ENCODE data around the gene OSBPL7.

The OSBPL7 gene

GRCh38 chr17:47821031-47821423 is 567 bp downstream of the OSBPL7 start:
- DNase-seq (ENCODE audit: low spot score) = no peak

GRCh38 chr17:47820033-47820789 is 1.4 kb downstream of the OSBPL7 start:
- DNase-seq (ENCODE audit: low spot score) = no peak

DNA sequence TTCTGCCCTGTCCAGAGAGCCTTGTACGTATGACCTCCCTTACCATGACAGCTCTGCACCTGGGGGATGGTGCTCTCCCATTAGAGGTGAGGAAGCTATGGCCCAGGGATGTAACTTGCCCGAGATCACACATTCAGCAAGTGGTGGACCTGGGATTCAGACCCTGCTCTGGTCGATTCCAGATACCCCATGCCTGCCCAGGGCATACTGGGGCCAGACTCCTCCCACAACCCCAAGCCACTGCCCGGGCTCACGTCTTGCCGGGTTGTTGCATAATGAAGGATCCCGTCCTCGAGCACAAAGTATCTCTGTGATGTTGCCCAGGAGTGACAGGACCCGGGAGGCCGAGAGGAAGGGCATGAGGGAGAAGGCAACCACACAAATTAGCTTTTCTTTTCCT is 2.1 kb downstream of the OSBPL7 start:
- no peak for DNase-seq (ENCODE audit: low spot score)

DNA sequence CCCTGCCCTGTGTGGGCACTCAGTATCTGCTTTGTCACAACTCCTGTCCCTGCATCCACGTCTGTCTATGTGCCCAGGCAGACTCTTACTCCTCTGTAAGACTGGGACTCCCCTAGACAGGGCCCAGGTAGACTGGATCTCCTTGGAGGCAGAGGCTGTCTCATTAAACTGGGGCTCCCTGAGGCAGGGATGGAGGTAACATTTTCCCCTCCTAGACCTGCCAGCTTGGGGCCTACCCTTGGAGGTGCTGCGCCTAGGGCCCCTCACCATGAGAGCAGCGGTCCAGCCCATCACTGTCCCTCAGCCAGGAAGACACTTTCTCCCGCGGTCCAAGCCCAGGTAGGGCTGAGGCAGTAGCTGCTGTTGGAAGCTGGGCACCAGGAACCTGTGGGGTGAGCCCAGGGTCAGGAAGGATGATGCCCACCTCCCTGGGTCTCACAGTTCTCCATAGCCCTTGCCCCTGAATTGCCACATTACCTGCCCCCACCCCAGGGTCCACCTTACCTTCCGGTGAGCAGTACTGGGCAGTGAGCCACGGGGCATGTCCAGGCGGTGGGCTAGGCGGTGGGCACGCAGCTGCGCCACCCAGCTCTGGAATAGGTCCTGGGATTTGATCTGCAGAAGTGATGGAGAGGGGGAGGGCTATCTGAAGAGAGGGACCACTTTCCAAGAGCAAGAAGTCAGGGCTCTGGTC is 3.4 kb downstream of the OSBPL7 start:
- no peak for DNase-seq (ENCODE audit: low spot score)

DNA sequence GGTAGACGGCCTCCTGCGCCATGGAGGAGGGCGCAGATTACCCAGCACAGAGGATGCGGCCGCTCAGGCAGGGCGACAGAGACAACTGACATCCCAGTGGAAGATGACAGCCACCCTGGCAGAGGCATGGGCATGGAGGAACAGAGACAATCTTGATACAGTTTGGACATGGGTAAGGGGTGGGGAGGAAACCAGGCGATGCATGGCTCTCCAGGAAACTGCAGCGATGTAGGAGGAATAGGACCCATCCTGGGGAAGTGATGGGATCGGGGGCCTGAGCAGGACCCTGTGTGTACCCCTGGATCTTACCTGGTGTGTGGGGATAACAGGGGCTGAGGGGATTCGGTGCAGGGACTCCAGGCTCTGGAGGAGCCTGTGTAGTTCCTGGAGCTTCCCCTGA is 4.6 kb downstream of the OSBPL7 start:
- no peak for DNase-seq (ENCODE audit: low spot score)

DNA sequence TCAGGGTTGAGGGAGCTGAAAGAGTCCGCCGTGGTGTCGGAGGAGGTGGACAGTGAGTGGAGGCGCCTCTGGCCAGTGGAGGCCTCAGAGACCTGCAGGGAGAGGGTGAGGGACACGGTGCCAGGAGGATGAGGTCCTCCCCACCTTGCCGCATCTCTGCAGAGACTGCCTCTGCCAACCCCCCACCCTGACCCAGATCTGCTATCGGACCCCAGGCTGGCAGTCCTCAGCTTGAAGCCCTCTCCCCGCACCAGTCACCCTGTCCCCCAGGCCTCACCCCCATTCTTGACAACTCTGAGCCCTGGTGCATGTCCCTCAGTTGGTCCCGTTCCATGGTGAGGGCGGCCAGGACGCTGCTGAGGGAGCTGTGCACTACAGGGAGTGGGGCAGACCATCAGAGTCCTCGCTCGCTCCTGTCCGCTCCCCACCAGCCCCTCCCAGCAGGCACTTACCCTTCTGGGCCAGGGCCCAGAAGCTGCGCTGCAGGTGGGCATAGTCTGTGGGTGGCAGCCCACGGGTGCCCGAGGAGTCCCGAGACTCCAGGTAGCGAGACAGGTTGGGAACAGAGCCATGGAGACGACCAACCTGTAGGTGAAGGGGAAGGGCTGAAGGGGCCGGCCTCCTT is 5.4 kb downstream of the OSBPL7 start:
- no peak for DNase-seq (ENCODE audit: low spot score)

GRCh38 chr17:47815106-47815918 is 6.3 kb downstream of the OSBPL7 start:
- DNase-seq (ENCODE audit: low spot score) = no peak

GRCh38 chr17:47813512-47814031 is 8.0 kb downstream of the OSBPL7 start:
- DNase-seq (ENCODE audit: low spot score) = no peak

GRCh38 chr17:47813077-47813476 is 8.5 kb downstream of the OSBPL7 start:
- no peak for DNase-seq (ENCODE audit: low spot score)

DNA sequence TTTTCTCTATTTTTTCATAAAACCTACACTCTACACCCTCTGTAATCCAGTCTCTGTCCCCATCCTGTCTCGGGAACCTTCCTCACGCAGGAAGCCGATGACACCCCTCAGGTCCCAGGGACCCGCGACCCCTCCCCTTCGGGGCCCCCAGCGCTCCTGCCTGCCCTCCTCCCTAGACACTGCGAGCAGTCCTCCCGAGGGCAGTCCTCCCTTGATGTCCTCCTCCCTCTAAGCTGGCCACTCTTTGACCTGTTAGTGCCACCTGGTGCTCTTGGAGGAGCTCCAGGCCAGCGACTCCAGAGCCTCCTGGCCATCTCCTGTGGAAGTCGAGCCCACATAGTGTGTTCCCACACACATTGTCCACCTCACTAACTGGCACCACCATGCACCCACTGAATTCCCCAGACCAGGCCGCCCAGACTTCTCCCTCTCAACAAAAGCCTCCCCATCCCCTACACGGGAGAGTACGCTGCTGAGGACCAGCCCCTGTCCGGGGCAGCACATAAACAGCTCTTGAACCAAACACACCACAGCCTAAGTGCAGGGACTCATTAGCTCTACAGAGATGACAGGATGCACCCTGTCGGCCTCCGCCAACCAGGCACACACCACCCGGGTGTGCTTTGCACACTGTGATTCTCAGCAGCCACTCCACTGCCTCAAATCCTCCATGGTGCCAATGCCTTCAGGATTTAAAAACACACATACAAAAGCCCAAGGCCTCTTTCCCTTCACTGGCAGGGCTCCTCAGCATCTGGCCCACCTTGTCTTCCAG is 9.3 kb downstream of the OSBPL7 start:
- no peak for DNase-seq (ENCODE audit: low spot score)

- no peak for DNase-seq (ENCODE audit: low spot score)
These were observed 9.9 kb downstream of the OSBPL7 start for GRCh38 chr17:47811709-47812108.

DNA sequence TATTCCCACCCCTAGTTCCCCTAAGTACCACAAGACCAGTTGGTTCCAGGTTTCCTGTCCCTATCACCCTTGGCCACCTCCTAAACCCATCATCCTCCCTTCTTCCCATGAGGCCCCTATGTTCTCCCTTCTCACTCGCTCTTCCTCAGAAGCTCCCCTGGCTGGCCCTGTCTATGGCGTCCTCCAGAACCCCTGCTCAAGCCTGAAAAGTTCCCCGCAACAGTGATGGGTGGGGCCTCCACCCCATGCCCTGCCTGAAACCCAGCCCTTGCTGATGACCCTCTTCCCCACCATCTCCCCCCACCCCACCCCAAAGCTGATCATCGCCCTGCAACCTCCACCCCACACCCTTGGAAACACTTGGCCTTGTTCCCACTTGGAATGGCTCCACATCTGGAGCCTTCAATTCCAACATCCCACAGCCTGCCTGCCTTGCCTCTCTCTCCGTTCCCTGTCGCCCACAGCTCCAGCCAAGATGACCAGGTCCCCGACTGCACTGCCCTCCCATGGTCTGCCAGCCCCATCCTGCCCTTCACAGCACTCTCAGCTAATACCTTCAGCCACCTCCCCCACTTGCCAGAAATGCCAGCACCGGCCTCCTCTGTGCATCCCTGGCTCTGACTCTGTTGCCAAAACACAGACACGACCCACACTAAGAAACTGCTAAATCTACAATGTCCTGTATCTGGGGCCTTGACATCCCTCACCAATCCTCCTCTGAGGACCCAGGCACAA is 10.5 kb downstream of the OSBPL7 start:
- no peak for DNase-seq (ENCODE audit: low spot score)

DNA sequence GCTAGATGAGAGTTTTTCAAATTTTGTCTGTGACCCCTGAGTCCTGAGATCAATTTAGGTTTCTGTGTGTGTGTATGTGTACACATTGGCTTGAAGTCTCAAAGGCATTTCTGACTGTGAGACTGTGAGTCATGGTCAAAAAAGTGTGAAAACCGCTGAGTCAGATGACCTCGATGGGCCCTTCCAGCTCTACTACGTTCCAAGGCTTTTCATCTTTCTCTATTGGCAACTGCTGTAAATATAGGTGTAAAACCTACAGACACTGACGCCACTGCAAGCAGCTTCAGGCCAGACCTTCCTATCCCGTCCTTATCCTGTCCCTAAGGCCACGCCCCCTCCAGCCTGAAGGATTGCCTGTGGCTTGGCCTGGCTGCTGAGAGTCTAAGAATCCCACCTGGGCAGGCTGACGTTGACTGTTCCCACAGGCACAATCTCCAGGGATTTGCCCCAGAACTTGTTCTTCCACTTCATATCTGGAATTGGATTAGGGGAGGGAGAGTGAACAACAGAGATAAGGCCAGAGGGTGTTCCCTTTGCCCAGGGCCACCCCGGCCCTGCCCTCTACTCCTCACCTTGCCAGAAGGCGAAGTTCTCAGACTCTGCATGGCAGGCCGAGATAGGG is 11.3 kb downstream of the OSBPL7 start:
- peak; percentile 93 for DNase-seq (ENCODE audit: low spot score)

- DNase-seq (ENCODE audit: low spot score) = no peak
These were observed 12.6 kb downstream of the OSBPL7 start for GRCh38 chr17:47808830-47809480.

DNA sequence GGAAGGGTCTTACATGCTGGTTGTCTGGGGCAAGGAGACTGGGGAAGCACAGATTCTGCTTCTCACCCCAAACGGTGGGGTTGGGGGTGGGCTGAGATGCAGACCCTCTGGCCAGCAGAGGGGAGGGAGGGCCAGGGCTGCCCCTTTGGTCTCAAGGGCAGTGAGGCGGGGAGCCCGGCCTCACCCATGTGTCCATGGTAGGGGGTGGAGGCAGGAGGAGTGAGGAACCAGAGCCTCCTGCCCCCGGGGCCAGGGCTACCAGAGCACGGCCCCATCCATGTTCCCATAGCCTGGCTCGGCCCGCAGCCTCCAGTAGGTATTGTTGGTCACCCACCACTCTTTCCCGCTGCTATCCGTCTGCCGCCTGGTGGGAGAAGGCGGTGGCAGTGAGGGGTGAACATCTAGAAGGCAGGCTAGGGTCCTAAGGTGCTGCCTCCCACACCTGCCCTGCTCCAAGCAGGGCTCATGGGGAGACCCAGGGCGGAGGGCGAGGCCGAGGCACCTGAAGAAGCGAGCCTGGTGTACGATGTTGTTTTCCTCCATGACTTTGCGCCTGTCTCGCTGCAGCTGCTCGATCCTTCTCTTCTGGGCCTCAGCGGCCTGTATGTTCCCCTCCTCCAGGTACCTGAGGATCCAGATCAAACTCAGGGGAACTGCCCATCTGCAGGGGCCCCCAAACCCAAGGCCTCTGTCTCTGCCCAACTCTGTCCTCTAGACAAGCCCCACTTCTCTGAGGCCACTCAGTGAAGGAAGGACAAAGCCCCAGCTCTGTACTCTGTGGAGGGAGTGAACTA is 13.4 kb downstream of the OSBPL7 start:
- no peak for DNase-seq (ENCODE audit: low spot score)

DNA sequence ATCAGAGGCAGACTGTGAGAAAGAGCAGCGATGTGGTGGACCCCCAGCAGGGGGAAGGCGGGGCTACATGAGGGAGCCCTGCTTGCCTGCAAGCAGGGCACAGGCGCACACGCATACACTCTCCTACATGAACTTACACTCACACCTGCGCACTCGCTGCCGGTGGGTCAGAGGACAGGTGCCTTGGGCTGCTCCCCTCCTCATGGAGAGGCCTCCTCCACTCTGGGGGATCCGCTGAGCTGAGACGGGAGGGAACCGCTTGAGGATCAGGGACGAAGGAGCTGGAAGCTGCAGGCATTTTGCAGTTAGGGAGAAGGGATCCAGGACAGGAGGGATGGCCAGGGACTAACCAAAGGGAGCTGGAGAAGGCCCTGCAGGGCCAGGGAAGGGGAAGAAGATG is 14.2 kb downstream of the OSBPL7 start:
- no peak for DNase-seq (ENCODE audit: low spot score)

DNA sequence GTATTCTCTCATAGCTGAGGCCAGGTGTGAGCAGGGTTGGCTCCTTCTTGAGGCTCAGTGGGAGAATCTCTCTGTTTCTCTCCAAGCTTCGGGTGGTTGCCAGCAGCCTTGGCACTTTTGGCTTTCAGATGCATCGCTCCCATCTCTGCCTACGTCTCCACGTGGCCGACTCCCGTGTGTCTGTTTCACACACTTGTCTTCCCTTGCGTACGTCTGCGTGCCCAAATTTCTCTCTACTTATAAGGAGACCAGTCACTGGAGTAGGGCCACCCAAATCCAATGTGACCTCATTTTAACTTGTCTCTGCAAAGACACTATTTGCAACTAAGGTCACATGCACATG is 14.7 kb downstream of the OSBPL7 start:
- DNase-seq (ENCODE audit: low spot score) = no peak

- DNase-seq (ENCODE audit: low spot score) = no peak
These were observed 15.3 kb downstream of the OSBPL7 start for GRCh38 chr17:47806026-47806912.

Data from kidney tubule cell (primary cell).